IPS DF 19.7 (cell line): ENCODE results near the gene ZC3H12C.
A peak's percentile ranks its signal among the peaks of the same experiment; 100 is the strongest.

Source experiments
- DNase-seq: peaks from one replicate; pipeline ENCODE4 v3.0.0-alpha.2; 2013; ENCODE audit warnings: low read depth, low spot score

Gene ZC3H12C

DNA sequence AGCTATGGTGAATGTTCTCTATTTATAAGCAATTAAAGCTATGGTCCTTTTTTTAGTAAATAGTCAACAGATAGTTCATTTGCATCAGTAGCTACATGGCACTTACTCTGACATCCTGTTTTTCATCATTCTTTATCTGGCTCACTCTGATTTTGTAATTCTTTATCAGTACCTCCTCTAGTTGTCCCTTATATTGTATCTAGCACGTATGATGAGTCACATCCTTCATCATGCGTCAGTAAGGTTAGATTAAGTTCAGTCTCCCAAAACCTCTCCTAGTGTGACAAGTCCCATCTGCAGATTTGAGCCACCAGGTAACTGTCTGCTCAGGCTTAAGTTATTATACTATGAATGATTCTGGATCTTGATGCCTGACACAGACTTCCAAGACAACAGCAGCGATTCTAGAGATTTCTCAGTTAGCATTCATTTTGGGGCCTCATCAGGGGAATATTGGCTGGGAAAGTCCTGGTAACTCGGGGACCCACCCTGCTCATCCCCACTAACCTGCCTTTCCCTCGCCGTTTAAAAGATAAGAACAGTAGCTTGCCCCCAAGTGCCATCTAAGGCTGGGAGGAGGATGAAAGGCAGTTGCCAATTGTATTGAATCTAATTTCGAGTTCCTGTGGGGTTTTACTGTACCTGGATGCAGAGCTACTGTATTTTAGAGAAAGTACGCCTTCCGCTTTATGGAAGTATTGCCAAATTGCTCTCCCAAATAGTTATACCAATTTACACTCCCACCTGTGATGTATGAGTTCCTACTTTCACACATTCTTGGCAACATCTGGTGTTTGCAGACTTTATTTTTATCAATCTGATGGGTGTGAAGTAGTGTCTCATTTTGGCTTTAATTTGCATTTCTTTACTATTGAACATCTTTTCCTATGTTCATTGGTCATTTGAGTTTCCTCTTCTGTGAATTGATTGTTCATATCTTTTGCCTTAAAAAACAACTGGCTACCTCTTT is 55.9 kb downstream of the ZC3H12C start:
- no peak for DNase-seq

GRCh38 chr11:110152199-110152598 is 59.0 kb downstream of the ZC3H12C start:
- no peak for DNase-seq

- no peak for DNase-seq
These were observed 60.3 kb downstream of the ZC3H12C start for GRCh38 chr11:110153474-110153873.

GRCh38 chr11:110156503-110156902 is 63.3 kb downstream of the ZC3H12C start:
- no peak for DNase-seq

DNA sequence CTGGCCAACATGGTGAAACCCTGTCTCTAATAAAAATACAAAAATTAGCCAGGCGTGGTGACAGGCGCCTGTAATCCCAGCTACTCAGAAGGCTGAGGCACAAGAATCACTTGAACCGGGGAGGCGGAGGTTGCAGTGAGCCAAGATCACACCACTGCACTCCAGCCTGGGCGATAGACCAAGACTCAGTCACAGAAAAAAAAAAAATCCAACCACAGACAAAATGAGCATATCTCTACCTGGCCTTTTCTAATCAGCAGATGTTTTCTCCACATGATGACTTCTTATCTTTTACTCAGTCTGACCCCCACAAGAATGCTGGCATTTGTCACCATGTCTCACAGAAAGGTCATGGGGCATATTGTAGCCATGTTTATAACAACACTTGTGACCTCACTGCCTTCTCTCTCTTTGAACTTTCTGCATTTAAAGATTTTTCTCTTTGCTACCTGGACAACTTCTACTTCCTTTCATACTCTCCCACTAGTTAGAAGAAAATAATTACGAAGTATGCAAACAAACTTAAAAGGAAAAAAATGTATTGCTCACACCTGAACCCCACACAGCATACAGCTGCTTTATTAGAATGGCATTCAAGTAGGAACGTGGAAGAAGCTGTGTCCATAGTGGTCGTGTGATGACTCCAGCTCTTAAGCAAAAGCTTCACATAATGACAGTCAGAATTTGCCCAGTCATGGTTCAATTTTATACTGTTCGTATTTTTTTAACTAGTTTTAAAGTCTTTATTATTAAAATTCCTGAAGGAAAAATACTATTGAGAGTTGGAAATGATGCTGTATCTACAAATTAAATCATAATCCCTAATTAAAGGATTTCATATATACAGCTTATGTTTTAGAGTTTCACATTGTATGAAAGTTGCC is 65.4 kb downstream of the ZC3H12C start:
- no peak for DNase-seq

DNA sequence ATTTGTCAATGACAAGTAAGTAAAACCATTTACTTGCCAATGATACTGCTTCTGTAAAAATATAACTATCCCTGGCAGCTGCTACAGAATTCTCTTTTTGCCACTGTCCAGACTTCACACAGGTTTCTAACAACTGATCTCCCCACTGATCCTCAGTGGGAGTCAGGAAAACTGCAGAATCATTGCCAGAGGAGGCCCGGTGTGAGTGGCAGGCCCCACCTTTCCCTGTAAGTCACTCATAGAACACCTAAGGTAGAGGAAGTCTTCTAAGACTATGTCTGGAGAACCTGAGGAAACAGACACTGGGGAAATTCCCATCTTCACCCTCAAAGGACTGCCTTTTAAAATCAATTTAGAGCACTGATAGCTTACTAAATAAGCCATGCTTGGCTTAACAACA is 66.3 kb downstream of the ZC3H12C start:
- no peak for DNase-seq

DNA sequence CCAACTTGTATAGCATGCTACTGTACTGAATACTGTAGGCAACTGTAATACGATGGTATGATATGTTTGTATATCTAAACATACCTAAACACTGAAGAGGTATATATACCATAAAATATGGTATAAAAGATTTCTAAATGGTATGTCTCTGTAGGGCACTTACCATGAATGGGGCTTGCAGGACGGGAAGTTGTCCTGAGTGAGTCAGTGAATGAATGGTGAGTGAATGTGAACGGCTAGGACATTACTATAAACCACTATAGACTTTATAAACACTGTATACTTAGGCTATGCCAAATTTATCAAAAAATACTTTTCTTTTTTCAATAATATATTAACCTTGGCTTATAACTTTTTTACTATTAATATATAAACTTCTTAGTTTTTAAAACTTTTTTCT is 66.8 kb downstream of the ZC3H12C start:
- no peak for DNase-seq

DNA sequence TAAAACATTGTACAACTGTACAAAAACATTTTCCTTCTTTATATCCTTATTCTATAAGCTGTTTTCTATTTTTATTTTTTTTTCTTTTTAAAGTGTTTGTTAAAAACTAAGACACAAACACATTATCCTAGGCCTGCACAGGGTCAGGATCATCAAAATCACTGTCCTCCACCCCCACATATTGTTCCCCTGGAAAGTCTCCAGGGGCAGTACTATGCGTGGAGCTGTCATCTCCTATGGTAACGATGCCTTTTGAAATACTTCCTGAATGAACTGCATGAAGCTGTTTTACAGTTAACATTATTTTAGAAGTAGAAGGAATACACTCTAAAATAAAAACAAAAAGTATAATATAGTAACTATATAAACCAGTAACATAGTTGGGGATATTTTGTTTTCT is 67.2 kb downstream of the ZC3H12C start:
- no peak for DNase-seq

GRCh38 chr11:110161061-110161460 is 67.9 kb downstream of the ZC3H12C start:
- no peak for DNase-seq

DNA sequence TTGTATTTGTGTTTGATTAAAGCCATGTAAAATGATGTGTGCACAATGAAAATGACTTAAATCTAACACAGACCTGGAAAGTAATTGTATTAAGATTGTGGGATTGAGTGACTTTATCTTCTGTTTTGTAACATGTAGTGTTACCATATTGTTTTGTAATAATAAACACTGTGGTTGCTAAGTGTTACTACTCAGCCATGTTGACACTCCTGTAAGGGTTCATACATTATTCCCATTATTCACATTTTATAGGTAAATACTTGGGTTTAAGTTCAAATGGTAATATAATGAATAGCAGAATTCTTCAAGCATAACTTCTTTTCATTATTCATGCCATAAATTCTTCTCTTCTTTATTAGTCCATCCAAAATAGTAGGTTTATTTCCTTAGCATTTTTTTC is 69.0 kb downstream of the ZC3H12C start:
- no peak for DNase-seq

DNA sequence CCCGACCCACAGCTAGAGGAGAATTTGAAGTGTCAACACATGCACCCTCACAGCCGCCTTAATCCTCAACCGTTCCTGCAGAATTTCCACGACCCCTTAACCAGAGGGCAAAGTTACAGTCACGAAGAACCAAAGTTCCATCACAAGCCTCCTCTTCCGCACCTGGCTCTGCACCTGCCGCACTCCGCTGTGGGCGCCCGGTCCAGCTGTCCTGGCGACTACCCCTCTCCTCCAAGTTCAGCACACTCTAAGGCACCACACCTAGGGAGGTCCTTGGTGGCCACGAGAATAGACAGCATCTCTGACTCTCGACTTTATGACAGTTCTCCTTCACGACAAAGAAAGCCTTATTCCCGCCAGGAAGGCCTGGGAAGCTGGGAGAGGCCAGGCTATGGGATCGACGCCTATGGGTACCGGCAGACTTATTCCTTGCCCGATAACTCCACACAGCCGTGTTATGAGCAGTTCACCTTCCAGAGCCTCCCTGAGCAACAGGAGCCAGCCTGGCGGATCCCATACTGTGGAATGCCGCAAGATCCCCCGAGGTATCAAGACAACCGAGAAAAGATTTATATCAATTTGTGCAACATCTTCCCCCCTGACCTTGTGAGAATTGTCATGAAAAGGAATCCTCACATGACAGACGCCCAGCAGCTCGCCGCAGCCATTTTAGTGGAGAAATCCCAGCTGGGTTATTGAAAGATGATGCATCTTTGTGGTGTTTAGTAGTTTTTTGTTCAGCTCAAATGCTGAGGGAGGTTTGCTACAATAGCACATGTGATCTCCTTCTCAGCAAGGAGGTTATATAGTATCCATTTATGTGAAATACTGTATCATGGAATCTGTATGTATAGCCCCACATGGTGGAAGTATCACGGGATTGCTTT is 72.1 kb downstream of the ZC3H12C start:
- DNase-seq = no peak

DNA sequence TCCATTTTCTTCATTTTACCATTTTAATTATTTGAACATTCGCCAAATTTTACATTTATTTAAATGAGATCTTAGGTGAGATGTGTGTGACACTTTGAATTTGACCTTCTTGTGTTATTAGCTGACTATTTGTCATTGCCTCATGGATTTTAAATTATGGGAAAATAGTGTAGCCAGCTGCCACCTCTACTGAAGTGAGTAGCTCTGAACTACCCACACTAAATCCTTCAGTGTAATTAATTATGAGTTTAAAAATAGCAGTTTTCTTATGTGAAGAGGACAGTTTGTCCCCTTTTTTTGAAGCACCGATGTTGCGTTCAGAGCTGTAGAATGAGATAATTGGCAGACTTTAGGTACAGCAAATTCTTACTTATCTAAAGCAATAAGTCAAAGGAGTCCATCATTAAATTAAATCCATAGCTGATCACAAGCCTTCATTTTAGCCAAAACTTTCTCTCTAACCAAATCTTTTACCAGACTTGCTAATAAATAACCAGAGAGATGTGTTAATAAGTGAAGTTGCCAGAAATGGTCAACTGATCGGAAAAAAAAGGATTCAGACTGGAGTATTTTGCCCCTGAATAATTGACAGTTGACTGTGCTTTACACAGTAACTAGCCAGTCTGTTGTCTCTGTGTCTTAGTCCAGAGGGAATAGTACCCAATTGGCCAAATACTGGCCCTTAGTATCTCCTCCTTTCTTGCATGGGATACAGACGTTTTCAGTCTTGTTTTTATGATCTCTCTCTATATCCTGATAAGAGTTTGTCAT is 75.0 kb downstream of the ZC3H12C start:
- no peak for DNase-seq

DNA sequence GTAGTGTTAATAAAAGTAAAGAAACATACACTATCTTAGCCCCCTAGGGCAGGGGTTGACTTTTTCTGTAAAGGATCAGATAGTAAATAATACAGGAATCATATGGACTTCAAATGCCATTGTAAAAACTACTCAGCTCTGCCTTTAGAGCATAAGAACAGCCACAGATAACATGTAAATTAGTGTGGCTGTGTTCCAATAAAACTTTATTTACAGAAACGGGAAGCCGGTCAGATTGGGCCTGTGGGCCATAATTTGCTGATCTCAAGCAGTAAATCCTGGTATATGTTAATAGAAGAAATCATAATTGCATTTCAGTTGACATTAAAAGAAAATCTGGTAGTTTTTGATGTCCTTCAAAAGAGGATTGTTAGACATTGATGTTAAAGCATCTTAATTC is 76.5 kb downstream of the ZC3H12C start:
- DNase-seq = no peak

GRCh38 chr11:110172468-110173065 is 79.4 kb downstream of the ZC3H12C start:
- no peak for DNase-seq

GRCh38 chr11:110173811-110174644 is 80.8 kb downstream of the ZC3H12C start:
- DNase-seq = peak; percentile 57

- DNase-seq = no peak
These were observed 81.6 kb downstream of the ZC3H12C start for GRCh38 chr11:110174645-110175310.

- no peak for DNase-seq
These were observed 83.3 kb downstream of the ZC3H12C start for GRCh38 chr11:110176366-110177085.

- DNase-seq = no peak
These were observed 83.9 kb downstream of the ZC3H12C start for GRCh38 chr11:110177086-110177456.
